ENCODE measurements around the gene BORCS5. TPM values are rescaled to one million over a fixed set of nuclear protein-coding genes. Genes with fewer than 3 reads are reported as not detected.

BORCS5 gene
- total and polyA plus RNA-seq, 3 experiments from 2014 or later = 22.0 to 39.7 (median 36.4) TPM

GRCh38 chr12:12511021-12511783 lies 154.3 kb downstream of the BORCS5 start:
- CTCF ChIA-PET = no interaction called here
- no peaks in the 10 kb centered on the region for H3K36me3 ChIP-seq (ENCODE audit: insufficient read depth, low read length)
- no peak overlapping the region for H3K4me3 ChIP-seq (ENCODE audit: low read length)

GRCh38 chr12:12511895-12512711 lies 155.2 kb downstream of the BORCS5 start:
- POLR2A ChIA-PET = no interaction called here
- H3K36me3 Mint-ChIP-seq = peaks cover 2 to 32% (median 5%) of the 10 kb centered on the region in 3 donors
- no peak for DNase-seq

More at GRCh38 chr12:12511021-12511783, 154.3 kb downstream of the BORCS5 start:
- Mint-ChIP-seq H3K4me3 (no peak overlapping the region), H3K27ac (no peak overlapping the region), H3K4me1 (peaks cover 28 to 37% (median 29%) of the 10 kb centered on the region in 3 donors), H3K27me3 (no peaks in the 10 kb centered on the region), H3K36me3 (peaks cover 0 to 23% (median 2%) of the 10 kb centered on the region in 3 donors), H3K9me3 (no peaks in the 10 kb centered on the region)
- Histone ChIP-seq H3K27me3 (ENCODE audit: insufficient read depth, low read length, poor library complexity, severe bottlenecking) (no peaks in the 10 kb centered on the region), H3K27ac (ENCODE audit: low read depth, low read length) (no peak overlapping the region), H3K9me3 (ENCODE audit: low read length) (no peaks in the 10 kb centered on the region), H3K4me1 (ENCODE audit: insufficient read depth, low read length) (peaks cover 5% of the 10 kb centered on the region)
- no peak for DNase-seq
- POLR2A ChIA-PET = no interaction called here

GRCh38 chr12:12513416-12514006 lies 156.6 kb downstream of the BORCS5 start:
- ChIA-PET POLR2A (no interaction called here), CTCF (interaction anchor here (0.6 to 1.1 kb wide), 2 partner anchors 9 to 288 kb away, joined by 3 read pairs; no protein-coding TSS in a partner anchor)
- Histone ChIP-seq H3K36me3 (ENCODE audit: insufficient read depth, low read length) (peaks cover 6% of the 10 kb centered on the region), H3K27me3 (ENCODE audit: insufficient read depth, low read length, poor library complexity, severe bottlenecking) (no peaks in the 10 kb centered on the region), H3K9me3 (ENCODE audit: low read length) (no peaks in the 10 kb centered on the region), H3K27ac (ENCODE audit: low read depth, low read length) (no peak overlapping the region), H3K4me3 (ENCODE audit: low read length) (no peak overlapping the region), H3K4me1 (ENCODE audit: insufficient read depth, low read length) (no peaks in the 10 kb centered on the region)
- no peak overlapping the region for H3K4me3 Mint-ChIP-seq
- peak overlapping the region in 1 of 8 donors; percentile 17 for H3K27ac Mint-ChIP-seq
- no peak for DNase-seq
- H3K9me3 Mint-ChIP-seq = no peaks in the 10 kb centered on the region
- H3K27me3 Mint-ChIP-seq = no peaks in the 10 kb centered on the region
- H3K36me3 Mint-ChIP-seq = peaks cover 6 to 42% (median 8%) of the 10 kb centered on the region in 3 donors
- peaks cover 18 to 23% (median 22%) of the 10 kb centered on the region in 3 donors for H3K4me1 Mint-ChIP-seq

More at GRCh38 chr12:12511895-12512711, 155.2 kb downstream of the BORCS5 start:
- no peaks in the 10 kb centered on the region for H3K27me3 ChIP-seq (ENCODE audit: insufficient read depth, low read length, poor library complexity, severe bottlenecking)
- H3K27ac ChIP-seq (ENCODE audit: low read depth, low read length) = no peak overlapping the region
- Mint-ChIP-seq H3K9me3 (no peaks in the 10 kb centered on the region), H3K27me3 (no peaks in the 10 kb centered on the region), H3K4me1 (peaks cover 19 to 28% (median 23%) of the 10 kb centered on the region in 3 donors), H3K4me3 (no peak overlapping the region), H3K27ac (no peak overlapping the region)
- no peaks in the 10 kb centered on the region for H3K4me1 ChIP-seq (ENCODE audit: insufficient read depth, low read length)
- no peaks in the 10 kb centered on the region for H3K36me3 ChIP-seq (ENCODE audit: insufficient read depth, low read length)
- H3K9me3 ChIP-seq (ENCODE audit: low read length) = no peaks in the 10 kb centered on the region
- CTCF ChIA-PET = no interaction called here
- no peak overlapping the region for H3K4me3 ChIP-seq (ENCODE audit: low read length)

- no peak for DNase-seq
- Mint-ChIP-seq H3K36me3 (peaks cover 15 to 64% (median 22%) of the 10 kb centered on the region in 3 donors), H3K4me3 (no peak overlapping the region), H3K4me1 (peaks cover 9 to 36% (median 34%) of the 10 kb centered on the region in 3 donors), H3K27me3 (no peaks in the 10 kb centered on the region), H3K9me3 (no peaks in the 10 kb centered on the region), H3K27ac (no peak overlapping the region)
- peaks cover 6% of the 10 kb centered on the region for H3K36me3 ChIP-seq (ENCODE audit: insufficient read depth, low read length)
- POLR2A ChIA-PET = interaction anchor here (0.6 kb wide), 1 partner anchor 42 kb away, joined by 3 read pairs; no protein-coding TSS in a partner anchor
- H3K27ac ChIP-seq (ENCODE audit: low read depth, low read length) = no peak overlapping the region
- no peaks in the 10 kb centered on the region for H3K4me1 ChIP-seq (ENCODE audit: insufficient read depth, low read length)
- CTCF ChIA-PET = interaction anchor here (3.0 kb wide), 1 partner anchor 15 kb away, joined by 9 read pairs; no protein-coding TSS in a partner anchor
- no peaks in the 10 kb centered on the region for H3K27me3 ChIP-seq (ENCODE audit: insufficient read depth, low read length, poor library complexity, severe bottlenecking)
- no peaks in the 10 kb centered on the region for H3K9me3 ChIP-seq (ENCODE audit: low read length)
- no peak overlapping the region for H3K4me3 ChIP-seq (ENCODE audit: low read length)
These were observed 161.6 kb downstream of the BORCS5 start for GRCh38 chr12:12518464-12518845.

GRCh38 chr12:12518919-12519318 lies 162.0 kb downstream of the BORCS5 start:
- no peaks in the 10 kb centered on the region for H3K9me3 Mint-ChIP-seq
- no peaks in the 10 kb centered on the region for H3K9me3 ChIP-seq (ENCODE audit: low read length)
- H3K27me3 ChIP-seq (ENCODE audit: insufficient read depth, low read length, poor library complexity, severe bottlenecking) = no peaks in the 10 kb centered on the region
- no peaks in the 10 kb centered on the region for H3K27me3 Mint-ChIP-seq
- CTCF ChIA-PET = interaction anchor here (1.3 to 3.0 kb wide), 2 partner anchors 15 to 50 kb away, joined by 3 to 9 read pairs; no protein-coding TSS in a partner anchor
- no peak overlapping the region for H3K27ac ChIP-seq (ENCODE audit: low read depth, low read length)
- no peaks in the 10 kb centered on the region for H3K4me1 ChIP-seq (ENCODE audit: insufficient read depth, low read length)
- H3K27ac Mint-ChIP-seq = no peak overlapping the region
- POLR2A ChIA-PET = interaction anchor here (0.6 kb wide), 1 partner anchor 42 kb away, joined by 3 read pairs; no protein-coding TSS in a partner anchor
- peaks cover 15 to 59% (median 22%) of the 10 kb centered on the region in 3 donors for H3K36me3 Mint-ChIP-seq
- DNase-seq = no peak
- H3K4me3 Mint-ChIP-seq = no peak overlapping the region
- H3K4me3 ChIP-seq (ENCODE audit: low read length) = no peak overlapping the region
- peaks cover 8 to 38% (median 35%) of the 10 kb centered on the region in 3 donors for H3K4me1 Mint-ChIP-seq
- peaks cover 6% of the 10 kb centered on the region for H3K36me3 ChIP-seq (ENCODE audit: insufficient read depth, low read length)

Other genes with a start within 250 kb of the BORCS5 start
- gene LRP6, start 90.0 kb upstream of the BORCS5 start, total RNA-seq = 1 to 10 TPM in 1 of 2 experiments, under 1 TPM in 1; 0.94 to 2.4 TPM
- gene LRP6, start 90.0 kb upstream of the BORCS5 start, polyA plus RNA-seq = 0.12 TPM
- under 1 TPM; 0.31 to 0.42 TPM for gene MANSC1, start 6.8 kb upstream of the BORCS5 start, total RNA-seq
- 0.49 TPM for gene MANSC1, start 6.8 kb upstream of the BORCS5 start, polyA plus RNA-seq
- 10 to 100 TPM; 37.5 to 41.2 TPM for gene DUSP16, start 205.8 kb downstream of the BORCS5 start, total RNA-seq
- 10.3 TPM for gene DUSP16, start 205.8 kb downstream of the BORCS5 start, polyA plus RNA-seq

Measured in CD8-positive, alpha-beta memory T cell (primary cell).